GM23338 (cell line): ENCODE results near the gene RTKN. TPM values are rescaled to one million over a fixed set of nuclear protein-coding genes. Genes with fewer than 3 reads are reported as not detected.

ENCODE experiments used
- ATAC-seq: fragments of 200-7000 bp; cut with Tn5 transposase; 3 replicates; pipeline ENCODE4 v1.9.1; 2020
- DNase-seq: peaks from one replicate; pipeline ENCODE4 v3.0.0-alpha.2; 2015; ENCODE audit warnings: low spot score
- H2AFZ ChIP-seq: fragments of 200-600 bp; sonication (generic); 2 replicates; pipeline ENCODE4 v1.8.0; 2016; ENCODE audit warnings: antibody characterized with exemption, mild to moderate bottlenecking, moderate library complexity
- H3F3A ChIP-seq: fragments of 200-600 bp; sonication (generic); replicated peaks from 2 replicates; pipeline ENCODE4 v1.8.0; 2017; ENCODE audit warnings: antibody characterized with exemption, mixed run types, low read depth
- H3K27ac ChIP-seq: fragments of 200-600 bp; sonication (generic); 2 replicates; pipeline ENCODE4 v1.6.1; 2016; ENCODE audit warnings: low read depth
- H3K27me3 ChIP-seq: fragments of 200-600 bp; sonication (generic); 2 replicates; pipeline ENCODE4 v1.8.0; 2016; ENCODE audit warnings: mild to moderate bottlenecking, mixed run types, moderate library complexity; ENCODE audit not compliant: insufficient read depth
- H3K36me3 ChIP-seq: fragments of 200-600 bp; sonication (generic); 2 replicates; pipeline ENCODE4 v1.8.0; 2016; ENCODE audit warnings: mild to moderate bottlenecking; ENCODE audit not compliant: insufficient read depth
- H3K4me1 ChIP-seq: fragments of 200-600 bp; sonication (generic); 2 replicates; pipeline ENCODE4 v1.8.0; 2016; ENCODE audit warnings: mild to moderate bottlenecking, moderate library complexity; ENCODE audit not compliant: insufficient read depth
- H3K4me2 ChIP-seq: fragments of 200-600 bp; sonication (generic); 2 replicates; pipeline ENCODE4 v1.7.1; 2017; ENCODE audit warnings: mixed run types
- H3K4me3 ChIP-seq: fragments of 200-600 bp; sonication (generic); 2 replicates; pipeline ENCODE4 v1.6.1; 2016; ENCODE audit warnings: mixed run types
- H3K79me2 ChIP-seq: fragments of 200-600 bp; sonication (generic); replicated peaks from 2 replicates; pipeline ENCODE4 v1.8.0; 2017; ENCODE audit warnings: mild to moderate bottlenecking; ENCODE audit not compliant: insufficient read depth
- H3K9me2 ChIP-seq: fragments of 200-600 bp; sonication (generic); 2 replicates; pipeline ENCODE4 v1.8.0; 2017; ENCODE audit not compliant: insufficient read depth
- H4K20me1 ChIP-seq: fragments of 200-600 bp; sonication (generic); replicated peaks from 2 replicates; pipeline ENCODE4 v1.8.0; 2017; ENCODE audit warnings: mild to moderate bottlenecking; ENCODE audit not compliant: insufficient read depth
- H3K27ac Mint-ChIP-seq: 2 replicates; pipeline ENCODE4 v1.8.0; 2020; ENCODE audit warnings: inconsistent platforms, mild to moderate bottlenecking, moderate library complexity, mixed read lengths
- H3K27me3 Mint-ChIP-seq: 3 replicates; pipeline ENCODE4 v1.8.0; 2022; ENCODE audit warnings: low read depth, mild to moderate bottlenecking, moderate library complexity, mixed read lengths, inconsistent platforms; ENCODE audit not compliant: insufficient read depth, poor library complexity
- H3K36me3 Mint-ChIP-seq: 3 replicates; pipeline ENCODE4 v1.8.0; 2021; ENCODE audit warnings: low read depth, mild to moderate bottlenecking, inconsistent platforms, moderate library complexity, mixed read lengths
- H3K4me1 Mint-ChIP-seq: 3 replicates; pipeline ENCODE4 v1.8.0; 2020; ENCODE audit warnings: mild to moderate bottlenecking, inconsistent platforms, mixed read lengths
- H3K4me3 Mint-ChIP-seq: 3 replicates; pipeline ENCODE4 v1.8.0; 2021; ENCODE audit warnings: moderate library complexity, mild to moderate bottlenecking, inconsistent platforms, mixed read lengths
- H3K9me3 Mint-ChIP-seq: 3 replicates; pipeline ENCODE4 v1.8.0; 2020; ENCODE audit warnings: moderate library complexity, mild to moderate bottlenecking, inconsistent platforms, mixed read lengths
- CREB1 ChIP-seq: fragments of 250-450 bp; sonication (Bioruptor Pico); IDR thresholded peaks from 2 replicates; pipeline ENCODE4 v1.5.0; 2020; ENCODE audit warnings: low read depth, mild to moderate bottlenecking, moderate library complexity
- EZH2 ChIP-seq: fragments of 200-600 bp; sonication (generic); IDR thresholded peaks from one replicate; pipeline ENCODE4 v1.8.0; 2017; ENCODE audit warnings: antibody characterized with exemption, mild to moderate bottlenecking, low read depth; ENCODE audit not compliant: unreplicated experiment
- EZH2phosphoT487 ChIP-seq: fragments of 200-600 bp; sonication (generic); IDR thresholded peaks from one replicate; pipeline ENCODE4 v1.8.1; 2018; ENCODE audit warnings: antibody characterized with exemption; ENCODE audit not compliant: unreplicated experiment
- JUNB ChIP-seq: IDR thresholded peaks from one replicate; pipeline ENCODE4 v1.6.1; 2016; ENCODE audit warnings: antibody characterized with exemption; ENCODE audit not compliant: unreplicated experiment
- NANOG ChIP-seq: IDR thresholded peaks from 2 replicates; pipeline ENCODE4 v1.6.1; 2016; ENCODE audit warnings: antibody characterized with exemption, borderline replicate concordance
- POLR2AphosphoS5 ChIP-seq: IDR thresholded peaks from 2 replicates; pipeline ENCODE4 v1.6.1; 2016; ENCODE audit warnings: antibody characterized with exemption, low read depth
- STAT1 ChIP-seq: IDR thresholded peaks from one replicate; pipeline ENCODE4 v1.6.1; 2016; ENCODE audit warnings: antibody characterized with exemption; ENCODE audit not compliant: unreplicated experiment
- ZNF114 ChIP-seq: fragments of 250-450 bp; sonication (Bioruptor Pico); IDR thresholded peaks from 2 replicates; pipeline ENCODE4 v1.5.0; 2020; ENCODE audit warnings: mild to moderate bottlenecking, moderate library complexity
- ZNF331 ChIP-seq: fragments of 250-450 bp; sonication (Bioruptor Pico); IDR thresholded peaks from 2 replicates; pipeline ENCODE4 v1.5.0; 2020; ENCODE audit warnings: low read depth, mild to moderate bottlenecking, moderate library complexity
- polyA plus RNA-seq: library from polyadenylated mRNA; unstranded; fragments of >200 nt; fragmentation: Nextera tagmentation; extraction: Ambion mirVana; gene quantifications from 2 replicates; pipeline ENCODE4 v1.2.1, GENCODE V29; 2016
- total RNA-seq: library from RNA; depleted of rRNA; stranded (reverse); fragments of >200 nt; shearing (Covaris generic); gene quantifications from 2 replicates; pipeline ENCODE4 v1.2.3, GENCODE V29; 2014
- TF ChIP-seq, protein P1 (sequence below): IDR thresholded peaks from 2 replicates; pipeline ENCODE4 v1.6.1; 2016; ENCODE audit warnings: antibody characterized with exemption
- TF ChIP-seq, protein P2 (sequence below): fragments of 250-450 bp; sonication (Bioruptor Pico); IDR thresholded peaks from 2 replicates; pipeline ENCODE4 v1.5.0; 2020; ENCODE audit warnings: mild to moderate bottlenecking, moderate library complexity
- TF ChIP-seq, protein P3 (sequence below), 2 experiments: fragments of 200-600 bp in 1 of 2; sonication (generic) in 1 of 2; conservative IDR thresholded peaks; 2 replicates each; pipeline versions ENCODE4 v1.5.1 to v1.6.1; 2016 to 2017; ENCODE audit warnings: antibody characterized with exemption in 2 of 2, low read depth in 2 of 2, mild to moderate bottlenecking in 2 of 2, moderate library complexity in 1 of 2
- TF ChIP-seq, protein P4 (sequence below): IDR thresholded peaks from one replicate; pipeline ENCODE4 v1.6.1; 2018; ENCODE audit warnings: antibody characterized with exemption; ENCODE audit not compliant: unreplicated experiment

RTKN gene
- total and polyA plus RNA-seq, 2 experiments from 2014 or later: 24.5 to 50.0 TPM

DNA sequence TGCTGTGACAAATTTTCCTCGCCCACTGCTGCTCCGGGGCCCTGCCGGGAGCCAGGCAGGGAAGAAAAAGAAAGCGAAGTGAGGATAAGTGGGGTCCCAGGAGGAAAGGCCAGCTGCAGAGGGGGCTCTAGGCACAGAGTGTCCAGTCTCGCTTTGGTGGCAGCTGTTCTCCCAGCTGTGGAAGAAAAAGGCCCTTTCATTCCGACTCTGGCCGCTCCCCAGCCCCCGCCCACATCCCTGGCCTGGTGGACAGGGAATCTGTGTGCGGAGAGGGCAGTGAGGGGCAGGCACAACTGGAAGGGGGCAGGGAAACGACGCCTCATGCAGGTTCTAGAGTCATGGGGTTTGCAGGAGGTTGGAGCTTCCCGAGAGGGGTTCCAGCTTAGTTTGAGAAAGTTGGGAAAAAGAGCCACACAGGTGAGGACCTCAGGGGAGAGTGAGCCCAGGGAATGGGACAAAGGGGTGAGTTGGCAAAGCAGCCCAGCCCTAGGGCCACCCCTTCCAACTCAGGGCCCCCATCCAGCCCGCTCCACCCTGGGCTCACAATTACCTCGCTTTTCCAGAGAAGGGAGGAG lies 1.8 kb downstream of the RTKN start:
- peak overlapping the region; percentile 90 for H3K27ac Mint-ChIP-seq
- no peak for TF ChIP-seq CREB1
- TF ChIP-seq, protein P1, sequence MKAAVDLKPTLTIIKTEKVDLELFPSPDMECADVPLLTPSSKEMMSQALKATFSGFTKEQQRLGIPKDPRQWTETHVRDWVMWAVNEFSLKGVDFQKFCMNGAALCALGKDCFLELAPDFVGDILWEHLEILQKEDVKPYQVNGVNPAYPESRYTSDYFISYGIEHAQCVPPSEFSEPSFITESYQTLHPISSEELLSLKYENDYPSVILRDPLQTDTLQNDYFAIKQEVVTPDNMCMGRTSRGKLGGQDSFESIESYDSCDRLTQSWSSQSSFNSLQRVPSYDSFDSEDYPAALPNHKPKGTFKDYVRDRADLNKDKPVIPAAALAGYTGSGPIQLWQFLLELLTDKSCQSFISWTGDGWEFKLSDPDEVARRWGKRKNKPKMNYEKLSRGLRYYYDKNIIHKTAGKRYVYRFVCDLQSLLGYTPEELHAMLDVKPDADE: no peak
- TF ChIP-seq JUNB: no peak
- no peak for TF ChIP-seq STAT1
- TF ChIP-seq, protein P2, sequence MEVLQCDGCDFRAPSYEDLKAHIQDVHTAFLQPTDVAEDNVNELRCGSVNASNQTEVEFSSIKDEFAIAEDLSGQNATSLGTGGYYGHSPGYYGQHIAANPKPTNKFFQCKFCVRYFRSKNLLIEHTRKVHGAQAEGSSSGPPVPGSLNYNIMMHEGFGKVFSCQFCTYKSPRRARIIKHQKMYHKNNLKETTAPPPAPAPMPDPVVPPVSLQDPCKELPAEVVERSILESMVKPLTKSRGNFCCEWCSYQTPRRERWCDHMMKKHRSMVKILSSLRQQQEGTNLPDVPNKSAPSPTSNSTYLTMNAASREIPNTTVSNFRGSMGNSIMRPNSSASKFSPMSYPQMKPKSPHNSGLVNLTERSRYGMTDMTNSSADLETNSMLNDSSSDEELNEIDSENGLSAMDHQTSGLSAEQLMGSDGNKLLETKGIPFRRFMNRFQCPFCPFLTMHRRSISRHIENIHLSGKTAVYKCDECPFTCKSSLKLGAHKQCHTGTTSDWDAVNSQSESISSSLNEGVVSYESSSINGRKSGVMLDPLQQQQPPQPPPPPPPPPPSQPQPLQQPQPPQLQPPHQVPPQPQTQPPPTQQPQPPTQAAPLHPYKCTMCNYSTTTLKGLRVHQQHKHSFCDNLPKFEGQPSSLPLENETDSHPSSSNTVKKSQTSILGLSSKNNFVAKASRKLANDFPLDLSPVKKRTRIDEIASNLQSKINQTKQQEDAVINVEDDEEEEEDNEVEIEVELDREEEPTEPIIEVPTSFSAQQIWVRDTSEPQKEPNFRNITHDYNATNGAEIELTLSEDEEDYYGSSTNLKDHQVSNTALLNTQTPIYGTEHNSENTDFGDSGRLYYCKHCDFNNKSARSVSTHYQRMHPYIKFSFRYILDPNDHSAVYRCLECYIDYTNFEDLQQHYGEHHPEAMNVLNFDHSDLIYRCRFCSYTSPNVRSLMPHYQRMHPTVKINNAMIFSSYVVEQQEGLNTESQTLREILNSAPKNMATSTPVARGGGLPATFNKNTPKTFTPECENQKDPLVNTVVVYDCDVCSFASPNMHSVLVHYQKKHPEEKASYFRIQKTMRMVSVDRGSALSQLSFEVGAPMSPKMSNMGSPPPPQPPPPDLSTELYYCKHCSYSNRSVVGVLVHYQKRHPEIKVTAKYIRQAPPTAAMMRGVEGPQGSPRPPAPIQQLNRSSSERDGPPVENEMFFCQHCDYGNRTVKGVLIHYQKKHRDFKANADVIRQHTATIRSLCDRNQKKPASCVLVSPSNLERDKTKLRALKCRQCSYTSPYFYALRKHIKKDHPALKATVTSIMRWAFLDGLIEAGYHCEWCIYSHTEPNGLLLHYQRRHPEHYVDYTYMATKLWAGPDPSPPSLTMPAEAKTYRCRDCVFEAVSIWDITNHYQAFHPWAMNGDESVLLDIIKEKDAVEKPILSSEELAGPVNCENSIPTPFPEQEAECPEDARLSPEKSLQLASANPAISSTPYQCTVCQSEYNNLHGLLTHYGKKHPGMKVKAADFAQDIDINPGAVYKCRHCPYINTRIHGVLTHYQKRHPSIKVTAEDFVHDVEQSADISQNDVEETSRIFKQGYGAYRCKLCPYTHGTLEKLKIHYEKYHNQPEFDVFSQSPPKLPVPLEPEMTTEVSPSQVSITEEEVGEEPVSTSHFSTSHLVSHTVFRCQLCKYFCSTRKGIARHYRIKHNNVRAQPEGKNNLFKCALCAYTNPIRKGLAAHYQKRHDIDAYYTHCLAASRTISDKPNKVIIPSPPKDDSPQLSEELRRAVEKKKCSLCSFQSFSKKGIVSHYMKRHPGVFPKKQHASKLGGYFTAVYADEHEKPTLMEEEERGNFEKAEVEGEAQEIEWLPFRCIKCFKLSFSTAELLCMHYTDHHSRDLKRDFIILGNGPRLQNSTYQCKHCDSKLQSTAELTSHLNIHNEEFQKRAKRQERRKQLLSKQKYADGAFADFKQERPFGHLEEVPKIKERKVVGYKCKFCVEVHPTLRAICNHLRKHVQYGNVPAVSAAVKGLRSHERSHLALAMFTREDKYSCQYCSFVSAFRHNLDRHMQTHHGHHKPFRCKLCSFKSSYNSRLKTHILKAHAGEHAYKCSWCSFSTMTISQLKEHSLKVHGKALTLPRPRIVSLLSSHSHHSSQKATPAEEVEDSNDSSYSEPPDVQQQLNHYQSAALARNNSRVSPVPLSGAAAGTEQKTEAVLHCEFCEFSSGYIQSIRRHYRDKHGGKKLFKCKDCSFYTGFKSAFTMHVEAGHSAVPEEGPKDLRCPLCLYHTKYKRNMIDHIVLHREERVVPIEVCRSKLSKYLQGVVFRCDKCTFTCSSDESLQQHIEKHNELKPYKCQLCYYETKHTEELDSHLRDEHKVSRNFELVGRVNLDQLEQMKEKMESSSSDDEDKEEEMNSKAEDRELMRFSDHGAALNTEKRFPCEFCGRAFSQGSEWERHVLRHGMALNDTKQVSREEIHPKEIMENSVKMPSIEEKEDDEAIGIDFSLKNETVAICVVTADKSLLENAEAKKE (CRISPR knock-in tag): no peak
- TF ChIP-seq, protein P3, sequence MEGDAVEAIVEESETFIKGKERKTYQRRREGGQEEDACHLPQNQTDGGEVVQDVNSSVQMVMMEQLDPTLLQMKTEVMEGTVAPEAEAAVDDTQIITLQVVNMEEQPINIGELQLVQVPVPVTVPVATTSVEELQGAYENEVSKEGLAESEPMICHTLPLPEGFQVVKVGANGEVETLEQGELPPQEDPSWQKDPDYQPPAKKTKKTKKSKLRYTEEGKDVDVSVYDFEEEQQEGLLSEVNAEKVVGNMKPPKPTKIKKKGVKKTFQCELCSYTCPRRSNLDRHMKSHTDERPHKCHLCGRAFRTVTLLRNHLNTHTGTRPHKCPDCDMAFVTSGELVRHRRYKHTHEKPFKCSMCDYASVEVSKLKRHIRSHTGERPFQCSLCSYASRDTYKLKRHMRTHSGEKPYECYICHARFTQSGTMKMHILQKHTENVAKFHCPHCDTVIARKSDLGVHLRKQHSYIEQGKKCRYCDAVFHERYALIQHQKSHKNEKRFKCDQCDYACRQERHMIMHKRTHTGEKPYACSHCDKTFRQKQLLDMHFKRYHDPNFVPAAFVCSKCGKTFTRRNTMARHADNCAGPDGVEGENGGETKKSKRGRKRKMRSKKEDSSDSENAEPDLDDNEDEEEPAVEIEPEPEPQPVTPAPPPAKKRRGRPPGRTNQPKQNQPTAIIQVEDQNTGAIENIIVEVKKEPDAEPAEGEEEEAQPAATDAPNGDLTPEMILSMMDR (conservative IDR thresholded peaks at IDR 0.05; ENCODE audit: low read depth in 2 of 2): no peak
- no peak for TF ChIP-seq ZNF114 (CRISPR knock-in tag)
- TF ChIP-seq EZH2phosphoT487: no peak
- no peak for TF ChIP-seq NANOG
- no peak for TF ChIP-seq POLR2AphosphoS5
- no peak for TF ChIP-seq EZH2
- no peak for TF ChIP-seq ZNF331 (CRISPR knock-in tag)
- TF ChIP-seq, protein P4, sequence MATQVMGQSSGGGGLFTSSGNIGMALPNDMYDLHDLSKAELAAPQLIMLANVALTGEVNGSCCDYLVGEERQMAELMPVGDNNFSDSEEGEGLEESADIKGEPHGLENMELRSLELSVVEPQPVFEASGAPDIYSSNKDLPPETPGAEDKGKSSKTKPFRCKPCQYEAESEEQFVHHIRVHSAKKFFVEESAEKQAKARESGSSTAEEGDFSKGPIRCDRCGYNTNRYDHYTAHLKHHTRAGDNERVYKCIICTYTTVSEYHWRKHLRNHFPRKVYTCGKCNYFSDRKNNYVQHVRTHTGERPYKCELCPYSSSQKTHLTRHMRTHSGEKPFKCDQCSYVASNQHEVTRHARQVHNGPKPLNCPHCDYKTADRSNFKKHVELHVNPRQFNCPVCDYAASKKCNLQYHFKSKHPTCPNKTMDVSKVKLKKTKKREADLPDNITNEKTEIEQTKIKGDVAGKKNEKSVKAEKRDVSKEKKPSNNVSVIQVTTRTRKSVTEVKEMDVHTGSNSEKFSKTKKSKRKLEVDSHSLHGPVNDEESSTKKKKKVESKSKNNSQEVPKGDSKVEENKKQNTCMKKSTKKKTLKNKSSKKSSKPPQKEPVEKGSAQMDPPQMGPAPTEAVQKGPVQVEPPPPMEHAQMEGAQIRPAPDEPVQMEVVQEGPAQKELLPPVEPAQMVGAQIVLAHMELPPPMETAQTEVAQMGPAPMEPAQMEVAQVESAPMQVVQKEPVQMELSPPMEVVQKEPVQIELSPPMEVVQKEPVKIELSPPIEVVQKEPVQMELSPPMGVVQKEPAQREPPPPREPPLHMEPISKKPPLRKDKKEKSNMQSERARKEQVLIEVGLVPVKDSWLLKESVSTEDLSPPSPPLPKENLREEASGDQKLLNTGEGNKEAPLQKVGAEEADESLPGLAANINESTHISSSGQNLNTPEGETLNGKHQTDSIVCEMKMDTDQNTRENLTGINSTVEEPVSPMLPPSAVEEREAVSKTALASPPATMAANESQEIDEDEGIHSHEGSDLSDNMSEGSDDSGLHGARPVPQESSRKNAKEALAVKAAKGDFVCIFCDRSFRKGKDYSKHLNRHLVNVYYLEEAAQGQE: no peak

More for the DNA sequence above, 1.8 kb downstream of the RTKN start:
- Histone ChIP-seq H3K4me2 (peak overlapping the region; percentile 97), H3K4me1 (peaks cover 35% of the 10 kb centered on the region), H3K36me3 (no peaks in the 10 kb centered on the region), H3K9me2 (no peaks in the 10 kb centered on the region), H4K20me1 (peaks cover 29% of the 10 kb centered on the region), H2AFZ (no peak overlapping the region), H3K4me3 (peak overlapping the region; percentile 96), H3K27me3 (no peaks in the 10 kb centered on the region), H3K79me2 (peaks cover 49% of the 10 kb centered on the region), H3F3A (peaks cover 18% of the 10 kb centered on the region), H3K27ac (0 out of 2 replicates have a peak overlapping the region, but pooled peaks have one; percentile 66)
- Mint-ChIP-seq H3K9me3 (no peaks in the 10 kb centered on the region), H3K4me1 (peaks cover 40% of the 10 kb centered on the region), H3K4me3 (peak overlapping the region; percentile 98), H3K36me3 (peaks cover 19% of the 10 kb centered on the region), H3K27me3 (peaks cover 21% of the 10 kb centered on the region)
- peak; percentile 40 for DNase-seq
- ATAC-seq: no peak
